ENCODE results near the gene LIPC. TPM values are rescaled to one million over a fixed set of nuclear protein-coding genes. Genes with fewer than 3 reads are reported as not detected.

LIPC gene
- total RNA-seq, 1 donor from 2014 or later = 1.0 TPM

GRCh38 chr15:58443308-58443707, 11.5 kb downstream of the LIPC start:
- no peak for ATAC-seq
- no peaks in the 10 kb centered on the region for H3K9me3 ChIP-seq
- intact Hi-C loops (cut with DNase I) = no loop called here
- no peaks in the 10 kb centered on the region for H3K36me3 ChIP-seq
- H3K27me3 ChIP-seq (ENCODE audit: low read depth) = no peaks in the 10 kb centered on the region
- TF ChIP-seq CTCF (IDR thresholded peaks at IDR 0.05) = no peak
- H3K4me1 ChIP-seq = peaks cover 33% of the 10 kb centered on the region
- no peak overlapping the region for H3K4me3 ChIP-seq
- DNase-seq = no peak
- no peak overlapping the region for H3K27ac ChIP-seq

GRCh38 chr15:58444056-58444455, 12.3 kb downstream of the LIPC start:
- DNase-seq = no peak
- H3K27me3 ChIP-seq (ENCODE audit: low read depth) = no peaks in the 10 kb centered on the region
- no peak for ATAC-seq
- intact Hi-C loops (cut with DNase I) = no loop called here
- TF ChIP-seq CTCF (IDR thresholded peaks at IDR 0.05) = no peak
- H3K27ac ChIP-seq = no peak overlapping the region
- H3K9me3 ChIP-seq = no peaks in the 10 kb centered on the region
- peaks cover 33% of the 10 kb centered on the region for H3K4me1 ChIP-seq
- no peaks in the 10 kb centered on the region for H3K36me3 ChIP-seq
- H3K4me3 ChIP-seq = no peak overlapping the region

GRCh38 chr15:58444658-58445332, 13.0 kb downstream of the LIPC start:
- ATAC-seq (no peak), DNase-seq (no peak)
- Histone ChIP-seq H3K9me3 (no peaks in the 10 kb centered on the region), H3K27ac (no peak overlapping the region), H3K4me3 (no peak overlapping the region), H3K4me1 (peaks cover 28% of the 10 kb centered on the region), H3K36me3 (no peaks in the 10 kb centered on the region), H3K27me3 (ENCODE audit: low read depth) (no peaks in the 10 kb centered on the region)
- no peak for TF ChIP-seq CTCF (IDR thresholded peaks at IDR 0.05)
- intact Hi-C loops (cut with DNase I) = no loop called here

GRCh38 chr15:58445865-58446264, 14.1 kb downstream of the LIPC start:
- no peak for DNase-seq
- Histone ChIP-seq H3K9me3 (no peaks in the 10 kb centered on the region), H3K27ac (no peak overlapping the region), H3K4me1 (peaks cover 17% of the 10 kb centered on the region), H3K36me3 (no peaks in the 10 kb centered on the region), H3K4me3 (no peak overlapping the region), H3K27me3 (ENCODE audit: low read depth) (no peaks in the 10 kb centered on the region)
- no peak for TF ChIP-seq CTCF (IDR thresholded peaks at IDR 0.05)
- intact Hi-C loops (cut with DNase I) = no loop called here
- ATAC-seq = no peak

GRCh38 chr15:58446521-58446920, 14.7 kb downstream of the LIPC start:
- Histone ChIP-seq H3K27ac (no peak overlapping the region), H3K4me1 (peaks cover 11% of the 10 kb centered on the region), H3K4me3 (no peak overlapping the region), H3K36me3 (no peaks in the 10 kb centered on the region), H3K27me3 (ENCODE audit: low read depth) (no peaks in the 10 kb centered on the region), H3K9me3 (no peaks in the 10 kb centered on the region)
- ATAC-seq = no peak
- TF ChIP-seq CTCF (IDR thresholded peaks at IDR 0.05) = no peak
- intact Hi-C loops (cut with DNase I) = no loop called here
- DNase-seq = no peak
